Tibial artery (tissue), 4 donors: ENCODE results near the gene TLN1.

ENCODE experiments used
- DNase-seq, 2 donors: peaks; one replicate each; pipeline ENCODE4 v3.0.0-alpha.2; 2019
- H3K27ac ChIP-seq, 2 donors: fragments of 200-600 bp; sonication (generic) in 1 of 2; 1 replicate in 1 of 2; 2 replicates in 1 of 2; pipeline ENCODE4 v1.5.1; 2018 to 2019; ENCODE audit warnings: mild to moderate bottlenecking in 1 of 2
- H3K27me3 ChIP-seq, 2 donors: fragments of 200-600 bp; sonication (generic) in 1 of 2; one replicate each; pipeline versions ENCODE4 v1.5.1 to v1.6.0; 2016 to 2019
- H3K36me3 ChIP-seq, 3 donors: fragments of 200-600 bp; sonication (generic) in 2 of 3; one replicate each; pipeline ENCODE4 v1.5.1; 2016 to 2019; ENCODE audit warnings: mild to moderate bottlenecking in 2 of 3
- H3K4me1 ChIP-seq, 4 donors: fragments of 200-600 bp; sonication (generic) in 2 of 4; 1 replicate in 3 of 4; 2 replicates in 1 of 4; pipeline ENCODE4 v1.5.1; 2016 to 2019
- H3K4me3 ChIP-seq, 2 donors: fragments of 200-600 bp; sonication (generic) in 1 of 2; 1 replicate in 1 of 2; 2 replicates in 1 of 2; pipeline ENCODE4 v1.5.1; 2018 to 2019; ENCODE audit warnings: mild to moderate bottlenecking in 2 of 2
- H3K9me3 ChIP-seq, 3 donors: fragments of 200-600 bp; sonication (generic) in 1 of 3; one replicate each; pipeline ENCODE4 v1.5.1; 2016 to 2019
- intact Hi-C: fragments of 100-400 bp; cut with DNase I; formaldehyde crosslinking; loops from one replicate; pipeline ENCODE4 v1.15.0; 2023; ENCODE audit warnings: low total_unique reads
- TF ChIP-seq, protein P1 (sequence below), 2 experiments: fragments of 200-600 bp in 1 of 2; fragments of 450-650 bp in 1 of 2; IDR thresholded peaks; one replicate each; pipeline ENCODE4 v1.5.1; 2017 to 2019; ENCODE audit warnings: antibody characterized with exemption in 2 of 2, mild to moderate bottlenecking in 1 of 2, moderate library complexity in 1 of 2

TLN1 gene

DNA sequence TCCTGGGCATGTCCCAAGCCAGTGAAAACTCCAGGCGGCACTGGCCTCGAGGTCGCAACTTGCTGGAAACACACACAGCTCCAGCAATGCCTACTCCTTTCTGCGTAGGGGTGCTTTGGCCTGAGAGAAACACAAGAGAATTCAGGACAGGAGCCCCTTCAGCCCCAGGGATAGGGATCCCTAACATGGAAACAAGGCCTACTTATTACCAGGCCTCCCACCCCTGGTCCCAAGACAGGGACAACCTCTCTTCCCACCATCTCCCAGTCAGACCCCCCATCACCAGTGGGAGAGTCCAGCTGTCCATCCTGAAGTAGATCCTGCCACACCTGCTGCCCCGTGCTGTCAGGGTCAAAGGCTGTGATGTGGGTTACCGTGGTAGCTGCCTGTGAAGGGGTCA lies 8.2 kb upstream of the TLN1 start:
- intact Hi-C loops: loop anchor here (10.0 kb wide), 1 partner anchor 75 kb away; the partner anchor contains the start of genes HINT2 and SPAG8
- Histone ChIP-seq H3K9me3 (no peaks in the 10 kb centered on the region), H3K27ac (no peak overlapping the region), H3K36me3 (peaks cover 84 to 99% (median 93%) of the 10 kb centered on the region in 3 donors), H3K4me1 (peaks cover 0 to 19% (median 8%) of the 10 kb centered on the region in 4 donors), H3K27me3 (no peaks in the 10 kb centered on the region), H3K4me3 (no peak overlapping the region)
- TF ChIP-seq, protein P1, sequence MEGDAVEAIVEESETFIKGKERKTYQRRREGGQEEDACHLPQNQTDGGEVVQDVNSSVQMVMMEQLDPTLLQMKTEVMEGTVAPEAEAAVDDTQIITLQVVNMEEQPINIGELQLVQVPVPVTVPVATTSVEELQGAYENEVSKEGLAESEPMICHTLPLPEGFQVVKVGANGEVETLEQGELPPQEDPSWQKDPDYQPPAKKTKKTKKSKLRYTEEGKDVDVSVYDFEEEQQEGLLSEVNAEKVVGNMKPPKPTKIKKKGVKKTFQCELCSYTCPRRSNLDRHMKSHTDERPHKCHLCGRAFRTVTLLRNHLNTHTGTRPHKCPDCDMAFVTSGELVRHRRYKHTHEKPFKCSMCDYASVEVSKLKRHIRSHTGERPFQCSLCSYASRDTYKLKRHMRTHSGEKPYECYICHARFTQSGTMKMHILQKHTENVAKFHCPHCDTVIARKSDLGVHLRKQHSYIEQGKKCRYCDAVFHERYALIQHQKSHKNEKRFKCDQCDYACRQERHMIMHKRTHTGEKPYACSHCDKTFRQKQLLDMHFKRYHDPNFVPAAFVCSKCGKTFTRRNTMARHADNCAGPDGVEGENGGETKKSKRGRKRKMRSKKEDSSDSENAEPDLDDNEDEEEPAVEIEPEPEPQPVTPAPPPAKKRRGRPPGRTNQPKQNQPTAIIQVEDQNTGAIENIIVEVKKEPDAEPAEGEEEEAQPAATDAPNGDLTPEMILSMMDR (IDR thresholded peaks at IDR 0.05): no peak
- DNase-seq: no peak

DNA sequence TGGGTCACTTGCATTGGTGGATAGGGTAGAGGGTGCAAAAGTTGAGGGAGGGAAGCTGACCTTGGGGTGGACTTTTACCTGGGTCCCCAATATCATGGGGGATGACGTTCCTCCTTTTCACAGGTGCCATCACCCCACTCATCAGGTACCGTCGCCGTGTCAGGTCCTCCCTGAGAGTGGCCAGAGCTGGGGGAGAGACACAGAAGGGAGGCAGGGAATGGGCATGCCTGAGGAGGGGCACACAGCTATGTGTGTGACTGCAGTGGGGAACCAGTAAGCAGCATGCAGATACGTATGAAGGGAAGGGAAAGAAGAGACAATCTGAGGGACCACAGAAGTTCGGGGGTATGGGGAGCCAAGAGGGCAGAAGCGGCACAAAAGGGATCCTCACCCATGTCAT lies 6.9 kb upstream of the TLN1 start:
- Histone ChIP-seq H3K27ac (no peak overlapping the region), H3K36me3 (peaks cover 87 to 96% (median 95%) of the 10 kb centered on the region in 3 donors), H3K27me3 (no peaks in the 10 kb centered on the region), H3K4me1 (peaks cover 0 to 19% (median 7%) of the 10 kb centered on the region in 4 donors), H3K9me3 (no peaks in the 10 kb centered on the region), H3K4me3 (no peak overlapping the region)
- TF ChIP-seq, protein P1 (IDR thresholded peaks at IDR 0.05): no peak
- intact Hi-C loops: no loop called here
- no peak for DNase-seq

DNA sequence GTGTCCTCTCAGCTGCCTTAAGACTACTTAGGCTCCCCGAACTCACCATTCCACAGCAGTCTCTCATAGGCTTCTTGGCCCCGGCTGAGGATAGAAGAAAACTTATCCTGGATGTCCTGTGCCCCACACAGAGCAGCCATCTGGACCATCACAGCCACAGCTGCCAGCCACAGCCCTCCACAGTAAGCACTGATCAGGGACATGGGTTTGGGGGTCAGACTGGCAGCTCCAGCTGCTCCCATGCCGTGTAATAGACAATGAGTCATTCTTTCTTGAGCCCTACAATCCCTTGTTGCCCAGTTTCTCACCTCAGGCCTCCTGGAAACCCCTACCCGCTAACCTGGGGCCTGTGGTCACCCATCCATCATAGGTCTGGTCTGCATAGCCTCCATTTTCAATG lies 6.2 kb upstream of the TLN1 start:
- intact Hi-C loops: no loop called here
- no peaks in the 10 kb centered on the region for H3K27me3 ChIP-seq
- no peak overlapping the region for H3K27ac ChIP-seq
- DNase-seq: no peak
- peaks cover 79 to 88% (median 87%) of the 10 kb centered on the region in 3 donors for H3K36me3 ChIP-seq
- no peak overlapping the region for H3K4me3 ChIP-seq
- peaks cover 0 to 23% (median 14%) of the 10 kb centered on the region in 4 donors for H3K4me1 ChIP-seq
- TF ChIP-seq, protein P1 (IDR thresholded peaks at IDR 0.05): no peak
- H3K9me3 ChIP-seq: no peaks in the 10 kb centered on the region

DNA sequence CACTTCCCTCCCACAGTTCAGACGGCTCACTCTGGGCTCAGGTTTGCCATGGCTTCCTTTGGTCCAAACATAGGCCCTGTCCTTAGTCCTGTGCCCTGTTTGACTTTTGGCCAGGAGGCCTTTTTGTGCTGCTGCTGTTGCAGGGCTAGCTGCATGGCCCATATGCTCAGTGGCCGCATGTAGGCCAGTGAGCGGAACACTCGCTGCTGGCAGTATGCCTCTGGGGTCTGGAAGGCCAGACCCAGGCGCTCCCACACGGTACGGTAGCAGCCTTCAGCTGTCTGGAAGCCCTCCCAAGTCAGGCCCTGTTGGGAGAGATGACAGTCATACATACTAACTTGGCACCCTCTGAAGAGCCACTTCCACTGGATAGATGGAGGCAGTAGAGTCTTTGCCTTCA lies 5.1 kb upstream of the TLN1 start:
- H3K9me3 ChIP-seq: no peaks in the 10 kb centered on the region
- peaks cover 0 to 28% (median 17%) of the 10 kb centered on the region in 4 donors for H3K4me1 ChIP-seq
- H3K36me3 ChIP-seq: peaks cover 69 to 78% (median 77%) of the 10 kb centered on the region in 3 donors
- TF ChIP-seq, protein P1 (IDR thresholded peaks at IDR 0.05): no peak
- intact Hi-C loops: no loop called here
- H3K27me3 ChIP-seq: no peaks in the 10 kb centered on the region
- DNase-seq: no peak
- no peak overlapping the region for H3K27ac ChIP-seq
- no peak overlapping the region for H3K4me3 ChIP-seq

DNA sequence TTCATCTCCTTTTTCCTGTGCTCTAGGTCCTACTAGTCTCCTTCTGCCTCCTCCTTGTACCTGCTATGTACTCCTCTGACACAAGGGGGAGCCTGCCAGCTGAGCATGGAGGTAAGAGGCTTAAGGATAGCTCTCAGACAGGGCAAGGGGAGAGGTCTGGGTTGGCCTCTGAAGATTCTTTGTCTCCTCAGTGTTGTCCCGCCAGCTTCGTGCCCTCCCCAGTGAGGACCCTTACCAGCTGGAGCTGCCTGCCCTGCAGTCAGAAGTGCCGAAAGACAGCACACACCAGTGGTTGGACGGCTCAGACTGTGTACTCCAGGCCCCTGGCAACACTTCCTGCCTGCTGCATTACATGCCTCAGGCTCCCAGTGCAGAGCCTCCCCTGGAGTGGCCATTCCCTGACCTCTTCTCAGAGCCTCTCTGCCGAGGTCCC lies 4.2 kb upstream of the TLN1 start:
- TF ChIP-seq, protein P1 (IDR thresholded peaks at IDR 0.05): peak; percentile 75 to 82
- peak in 1 of 2 donors; percentile 80 for DNase-seq
- Histone ChIP-seq H3K36me3 (peaks cover 61 to 68% (median 67%) of the 10 kb centered on the region in 3 donors), H3K4me3 (no peak overlapping the region), H3K27ac (peak overlapping the region in 1 of 2 donors; percentile 99), H3K9me3 (no peaks in the 10 kb centered on the region), H3K4me1 (peaks cover 0 to 29% (median 17%) of the 10 kb centered on the region in 4 donors), H3K27me3 (no peaks in the 10 kb centered on the region)
- intact Hi-C loops: no loop called here

DNA sequence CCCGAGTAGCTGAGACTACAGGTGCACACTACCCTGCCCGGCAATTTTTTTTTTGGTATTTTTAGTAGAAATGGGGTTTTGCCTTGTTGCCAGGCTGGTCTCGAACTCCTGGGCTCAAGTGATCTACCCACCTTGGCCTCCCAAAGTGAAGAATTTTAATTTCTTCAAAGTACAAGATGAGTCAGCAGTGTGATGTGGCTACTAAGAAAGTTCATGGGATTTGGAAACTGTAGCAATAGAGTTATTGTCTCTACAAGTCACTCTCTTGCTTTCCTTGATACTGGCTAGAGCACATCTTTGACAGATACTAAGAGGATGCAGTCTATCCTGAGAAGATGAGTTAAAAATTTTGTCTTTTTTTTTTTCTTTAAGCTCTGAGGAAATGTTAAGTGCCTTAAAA lies 2.1 kb upstream of the TLN1 start:
- no peak overlapping the region for H3K4me3 ChIP-seq
- peaks cover 43 to 47% (median 46%) of the 10 kb centered on the region in 3 donors for H3K36me3 ChIP-seq
- H3K27me3 ChIP-seq: no peaks in the 10 kb centered on the region
- intact Hi-C loops: no loop called here
- H3K27ac ChIP-seq: peak overlapping the region; percentile 92 to 99
- peaks cover 0 to 50% (median 36%) of the 10 kb centered on the region in 4 donors for H3K4me1 ChIP-seq
- TF ChIP-seq, protein P1 (IDR thresholded peaks at IDR 0.05): no peak
- no peaks in the 10 kb centered on the region for H3K9me3 ChIP-seq
- no peak for DNase-seq
